ENCODE measurements around the gene GPER1.

Gene GPER1

GRCh38 chr7:1078985-1079384 is 8.9 kb upstream of the GPER1 start:
- no peak for TF ChIP-seq CTCF (IDR thresholded peaks at IDR 0.05; ENCODE audit: low read length, missing control alignments)
- no peak overlapping the region for H3K4me3 ChIP-seq (replicated peaks; ENCODE audit: low read depth, low read length)
- no peak for DNase-seq (ENCODE audit: low read depth)

GRCh38 chr7:1079546-1079945 is 8.4 kb upstream of the GPER1 start:
- no peak overlapping the region for H3K4me3 ChIP-seq (replicated peaks; ENCODE audit: low read depth, low read length)
- DNase-seq (ENCODE audit: low read depth), result no peak
- no peak for TF ChIP-seq CTCF (IDR thresholded peaks at IDR 0.05; ENCODE audit: low read length, missing control alignments)

- no peak overlapping the region for H3K4me3 ChIP-seq (replicated peaks; ENCODE audit: low read depth, low read length)
- DNase-seq (ENCODE audit: low read depth), result no peak
- no peak for TF ChIP-seq CTCF (IDR thresholded peaks at IDR 0.05; ENCODE audit: low read length, missing control alignments)
These were observed 7.5 kb upstream of the GPER1 start for GRCh38 chr7:1080252-1080920.

- no peak for TF ChIP-seq CTCF (IDR thresholded peaks at IDR 0.05; ENCODE audit: low read length, missing control alignments)
- H3K4me3 ChIP-seq (replicated peaks; ENCODE audit: low read depth, low read length), result no peak overlapping the region
- DNase-seq (ENCODE audit: low read depth), result no peak
These were observed 7.0 kb upstream of the GPER1 start for GRCh38 chr7:1080921-1081255.

- DNase-seq (ENCODE audit: low read depth), result no peak
- H3K4me3 ChIP-seq (replicated peaks; ENCODE audit: low read depth, low read length), result no peak overlapping the region
- no peak for TF ChIP-seq CTCF (IDR thresholded peaks at IDR 0.05; ENCODE audit: low read length, missing control alignments)
These were observed 6.6 kb upstream of the GPER1 start for GRCh38 chr7:1081336-1081735.

- no peak for DNase-seq (ENCODE audit: low read depth)
- H3K4me3 ChIP-seq (replicated peaks; ENCODE audit: low read depth, low read length), result no peak overlapping the region
- no peak for TF ChIP-seq CTCF (IDR thresholded peaks at IDR 0.05; ENCODE audit: low read length, missing control alignments)
These were observed 5.9 kb upstream of the GPER1 start for GRCh38 chr7:1081931-1082401.
